ENCODE data around the gene MACROD2.

DNA sequence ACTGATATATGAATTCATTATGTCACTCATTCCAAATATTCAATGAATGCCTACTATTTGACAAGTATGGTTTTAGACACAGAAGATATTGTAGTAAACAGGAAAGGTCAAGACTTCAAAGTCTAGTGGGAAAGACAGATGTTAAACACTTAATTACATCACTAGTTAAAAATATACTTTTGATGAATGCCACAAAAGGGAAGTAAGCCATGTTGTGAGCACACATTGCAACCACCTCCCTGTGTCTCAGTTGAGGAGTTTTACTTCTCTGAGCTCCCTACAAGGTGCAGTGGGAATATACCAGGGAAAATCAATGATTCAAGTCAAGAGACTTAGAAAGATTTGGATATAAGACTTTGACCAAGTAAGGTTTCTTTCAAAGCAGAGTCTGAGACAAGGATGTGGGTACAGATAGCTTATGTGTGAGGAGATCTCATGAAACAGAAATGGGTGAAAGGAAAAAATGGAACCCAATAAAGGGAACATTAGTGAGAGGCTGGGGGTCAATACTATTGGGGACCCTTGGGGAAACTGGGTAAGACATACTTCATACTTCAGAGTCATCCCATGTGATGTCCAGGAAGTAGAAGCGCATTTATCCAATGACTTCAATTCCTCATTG, 2074.2 kb downstream of the MACROD2 start:
- no peak for TF ChIP-seq POLR2A (IDR thresholded peaks at IDR 0.05; ENCODE audit: low read depth, low read length)
- no peak for TF ChIP-seq POLR2AphosphoS5 (IDR thresholded peaks at IDR 0.05; ENCODE audit: low read depth, low read length)
- TF ChIP-seq PAX5 (IDR thresholded peaks at IDR 0.05; ENCODE audit: insufficient read depth, low read length, severe bottlenecking): no peak
- no peak for TF ChIP-seq SPI1 (IDR thresholded peaks at IDR 0.05; ENCODE audit: low read depth, low read length)
- TF ChIP-seq POU2F2 (IDR thresholded peaks at IDR 0.05; ENCODE audit: low read depth, low read length): no peak
